Fibroblast of the conjunctiva (primary cell): ENCODE results near the gene PRCD.
"Not testable (repeated sequence)": the region's sequence is repeated elsewhere in the genome, so short reads cannot be mapped to it uniquely, and the experiment has no call there.

Source experiments
- DNase-seq: peaks from one replicate; pipeline ENCODE4 v3.0.0-alpha.2; 2010; ENCODE audit warnings: low read depth

Gene PRCD

GRCh38 chr17:76504117-76504516 is 35.7 kb upstream of the PRCD start:
- DNase-seq: no peak

- no peak for DNase-seq
These were observed 33.2 kb upstream of the PRCD start for GRCh38 chr17:76506408-76507345.

GRCh38 chr17:76508472-76509063 is 31.3 kb upstream of the PRCD start:
- not testable (repeated sequence) for DNase-seq

- no peak for DNase-seq
These were observed 29.0 kb upstream of the PRCD start for GRCh38 chr17:76510831-76511244.

GRCh38 chr17:76511668-76512365 is 28.0 kb upstream of the PRCD start:
- no peak for DNase-seq

GRCh38 chr17:76512366-76513305 is 27.2 kb upstream of the PRCD start:
- DNase-seq: no peak

GRCh38 chr17:76513306-76513692 is 26.5 kb upstream of the PRCD start:
- DNase-seq: no peak

- not testable (repeated sequence) for DNase-seq
These were observed 25.5 kb upstream of the PRCD start for GRCh38 chr17:76514355-76514754.

GRCh38 chr17:76515274-76515949 is 24.4 kb upstream of the PRCD start:
- DNase-seq: no peak

GRCh38 chr17:76517638-76518038 is 22.2 kb upstream of the PRCD start:
- DNase-seq: no peak

- DNase-seq: no peak
These were observed 20.5 kb upstream of the PRCD start for GRCh38 chr17:76519048-76519966.

- DNase-seq: no peak
These were observed 18.6 kb upstream of the PRCD start for GRCh38 chr17:76521262-76521661.

- not testable (repeated sequence) for DNase-seq
These were observed 18.2 kb upstream of the PRCD start for GRCh38 chr17:76521683-76522082.

GRCh38 chr17:76523084-76524037 is 16.5 kb upstream of the PRCD start:
- no peak for DNase-seq

GRCh38 chr17:76524598-76525512 is 15.0 kb upstream of the PRCD start:
- DNase-seq: no peak

- not testable (repeated sequence) for DNase-seq
These were observed 14.4 kb upstream of the PRCD start for GRCh38 chr17:76525513-76525833.

GRCh38 chr17:76527016-76527415 is 12.8 kb upstream of the PRCD start:
- not testable (repeated sequence) for DNase-seq
